Kidney epithelial cell (primary cell): ENCODE results near the gene NCF2. TPM values are rescaled to one million over a fixed set of nuclear protein-coding genes. Genes with fewer than 3 reads are reported as not detected.

Experiments
- DNase-seq: peaks from one replicate; pipeline ENCODE4 v3.0.0-alpha.2; 2010; ENCODE audit warnings: low read depth
- H3K27me3 ChIP-seq: 2 replicates; pipeline ENCODE4 v1.6.0; 2011; ENCODE audit warnings: low read length; ENCODE audit not compliant: control insufficient read depth, insufficient read depth
- H3K36me3 ChIP-seq: 2 replicates; pipeline ENCODE4 v1.5.1; 2011; ENCODE audit warnings: low read length; ENCODE audit not compliant: control insufficient read depth, insufficient read depth
- H3K4me3 ChIP-seq: 2 replicates; pipeline ENCODE4 v1.5.1; 2011; ENCODE audit warnings: low read depth, mild to moderate bottlenecking, control low read depth, low read length
- CTCF ChIP-seq: IDR thresholded peaks from 2 replicates; pipeline ENCODE4 v1.5.1; 2011; ENCODE audit warnings: mild to moderate bottlenecking, moderate library complexity, low read length, control low read depth, inconsistent platforms; ENCODE audit not compliant: insufficient read depth, poor library complexity, severe bottlenecking
- total RNA-seq: library from RNA; depleted of rRNA; stranded (reverse); fragments of >200 nt; gene quantifications from 2 replicates; pipeline ENCODE4 v1.2.3, GENCODE V29; 2015

The NCF2 gene
- total RNA-seq, 1 donor from 2014 or later = 62.5 TPM

DNA sequence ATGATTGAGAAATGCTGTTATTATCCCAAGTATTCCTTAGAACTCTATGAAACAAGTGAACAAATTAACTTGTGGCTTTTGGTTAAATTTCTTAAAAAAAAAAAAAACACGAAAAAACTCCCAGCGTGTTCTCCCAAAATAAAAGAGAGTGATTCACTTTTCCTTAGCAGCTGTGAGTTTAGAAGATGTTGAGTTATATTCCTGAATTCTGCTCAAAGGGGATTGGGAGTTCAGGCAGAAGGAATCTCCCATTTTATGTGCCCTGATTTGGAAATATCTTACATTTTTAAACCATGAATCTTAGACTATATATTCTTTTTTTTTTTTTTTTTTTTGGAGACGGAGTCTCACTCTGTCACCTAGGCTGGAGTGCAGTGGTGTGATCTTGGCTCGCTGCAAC lies 83.7 kb downstream of the NCF2 start:
- H3K27me3 ChIP-seq = no peaks in the 10 kb centered on the region
- H3K4me3 ChIP-seq = no peak overlapping the region
- no peak for DNase-seq
- H3K36me3 ChIP-seq = no peaks in the 10 kb centered on the region
- no peak for TF ChIP-seq CTCF

Other genes with a start within 250 kb of the NCF2 start
- gene NMNAT2, start 172.1 kb downstream of the NCF2 start, total RNA-seq = 0.27 and 1.0 TPM in 2 replicates
- 54.3 and 62.2 TPM in 2 replicates for gene SMG7, start 118.0 kb downstream of the NCF2 start, total RNA-seq
- 140 and 163 TPM in 2 replicates for gene ARPC5, start 45.3 kb upstream of the NCF2 start, total RNA-seq
- not detected in 2 replicates for gene APOBEC4, start 62.9 kb upstream of the NCF2 start, total RNA-seq
- gene RGL1, start 214.7 kb upstream of the NCF2 start, total RNA-seq = 3.2 and 3.6 TPM in 2 replicates